ENCODE measurements around the gene AQP7.
A peak's percentile ranks its signal among the peaks of the same experiment; 100 is the strongest.
"Not testable (repeated sequence)": the region's sequence is repeated elsewhere in the genome, so short reads cannot be mapped to it uniquely, and the experiment has no call there.

Gene AQP7

GRCh38 chr9:33375841-33376321 lies 26.5 kb downstream of the AQP7 start:
- DNase-seq (ENCODE audit: extremely low spot score) = no peak
- TF ChIP-seq CTCF (IDR thresholded peaks at IDR 0.05; ENCODE audit: control extremely low read depth, extremely low read depth, low read depth, missing control alignments) = no peak
- POLR2A ChIA-PET = no interaction called here
- CTCF ChIA-PET = interaction anchor here (1.0 to 5.5 kb wide), 25 partner anchors 10 to 248 kb away, joined by 3 to 37 read pairs (median 8); partner anchors contain the start of genes NFX1 and NOL6

GRCh38 chr9:33375238-33375840 lies 27.0 kb downstream of the AQP7 start:
- no peak for DNase-seq (ENCODE audit: extremely low spot score)
- TF ChIP-seq CTCF (IDR thresholded peaks at IDR 0.05; ENCODE audit: control extremely low read depth, extremely low read depth, low read depth, missing control alignments) = no peak
- ChIA-PET POLR2A (interaction anchor here (1.0 kb wide), 1 partner anchor 98 kb away, joined by 4 read pairs; the partner anchor contains the start of gene NOL6), CTCF (interaction anchor here (0.5 to 5.5 kb wide), 38 partner anchors 9 to 248 kb away, joined by 3 to 37 read pairs (median 6); partner anchors contain the start of genes NFX1 and NOL6)

GRCh38 chr9:33374634-33375237 lies 27.6 kb downstream of the AQP7 start:
- peak; percentile 73 for TF ChIP-seq CTCF (IDR thresholded peaks at IDR 0.05; ENCODE audit: control extremely low read depth, extremely low read depth, low read depth, missing control alignments)

GRCh38 chr9:33374190-33374589 lies 28.2 kb downstream of the AQP7 start:
- no peak for DNase-seq (ENCODE audit: extremely low spot score)
- ChIA-PET CTCF (interaction anchor here (0.6 to 5.5 kb wide), 38 partner anchors 9 to 440 kb away, joined by 3 to 37 read pairs (median 6); partner anchors contain the start of genes AQP3, NFX1 and NOL6), POLR2A (no interaction called here)
- TF ChIP-seq CTCF (IDR thresholded peaks at IDR 0.05; ENCODE audit: control extremely low read depth, extremely low read depth, low read depth, missing control alignments) = no peak

More at GRCh38 chr9:33374634-33375237, 27.6 kb downstream of the AQP7 start:
- POLR2A ChIA-PET = interaction anchor here (1.0 kb wide), 1 partner anchor 99 kb away, joined by 4 read pairs; the partner anchor contains the start of gene NOL6
- peak; percentile 73 for DNase-seq (ENCODE audit: extremely low spot score)
- CTCF ChIA-PET = interaction anchor here (0.5 to 5.5 kb wide), 43 partner anchors 9 to 439 kb away, joined by 3 to 37 read pairs (median 6); partner anchors contain the start of genes AQP3, NFX1 and NOL6

GRCh38 chr9:33372900-33373299 lies 29.5 kb downstream of the AQP7 start:
- CTCF ChIA-PET = interaction anchor here (0.6 to 5.5 kb wide), 7 partner anchors 8 to 94 kb away, joined by 3 to 37 read pairs (median 28); no protein-coding TSS in a partner anchor
- POLR2A ChIA-PET = interaction anchor here (0.6 kb wide), 1 partner anchor 47 kb away, joined by 3 read pairs; no protein-coding TSS in a partner anchor
- no peak for TF ChIP-seq CTCF (IDR thresholded peaks at IDR 0.05; ENCODE audit: control extremely low read depth, extremely low read depth, low read depth, missing control alignments)
- DNase-seq (ENCODE audit: extremely low spot score) = no peak

- POLR2A ChIA-PET = no interaction called here
- no peak for DNase-seq (ENCODE audit: extremely low spot score)
- TF ChIP-seq CTCF (IDR thresholded peaks at IDR 0.05; ENCODE audit: control extremely low read depth, extremely low read depth, low read depth, missing control alignments) = no peak
- CTCF ChIA-PET = interaction anchor here (3.3 kb wide), 1 partner anchor 8 kb away, joined by 31 read pairs; no protein-coding TSS in a partner anchor
Observed at GRCh38 chr9:33366979-33367480, 35.3 kb downstream of the AQP7 start.

- DNase-seq (ENCODE audit: extremely low spot score); POLR2A ChIA-PET: not testable (repeated sequence)
- CTCF ChIA-PET = interaction anchor here (0.9 to 3.3 kb wide), 2 partner anchors 10 to 102 kb away, joined by 3 to 31 read pairs; no protein-coding TSS in a partner anchor
Observed at GRCh38 chr9:33364814-33365213, 37.6 kb downstream of the AQP7 start.
